ENCODE results near the gene GOLGB1. TPM values are rescaled to one million over a fixed set of nuclear protein-coding genes. Genes with fewer than 3 reads are reported as not detected.

The GOLGB1 gene
- total and polyA plus RNA-seq, 2 of the 4 experiments (the other 2 are of a cell fraction) = 13.3 to 30.3 TPM

GRCh38 chr3:121698476-121698875 is 51.1 kb downstream of the GOLGB1 start:
- no peak overlapping the region for H4K8ac ChIP-seq (ENCODE audit: low read depth in 2 of 2, low read length in 2 of 2)
- no peak overlapping the region for H3K18ac ChIP-seq (ENCODE audit: low read depth, low read length)
- 100% methylated on average over 1 of the region's 1 CpG; no CpG with 5 or more reads in 1 of the 2 experiments for WGBS, 2 experiments (ENCODE audit: extremely low coverage in 2 of 2, insufficient read length in 1 of 2)
- intact Hi-C loops (cut with micrococcal nuclease) (no loop called here), in situ Hi-C loops (cut with MboI; ENCODE audit: low sequenced_read_pairs) (no loop called here), dilution Hi-C loops (cut with HindIII; ENCODE audit: low sequenced_read_pairs, unreplicated experiment) (no loop called here)
- no peak for DNase-seq
- H4K20me1 ChIP-seq (ENCODE audit: insufficient read depth, low read length) = no peaks in the 10 kb centered on the region
- no peaks in the 10 kb centered on the region for H3K4me1 ChIP-seq (ENCODE audit: control insufficient read depth, insufficient read depth, low read length)
- H3K4me2 ChIP-seq (ENCODE audit: low read depth, low read length) = no peak overlapping the region
- no peaks in the 10 kb centered on the region for H3K27me3 ChIP-seq (ENCODE audit: control insufficient read depth, insufficient read depth, low read length)
- no peak overlapping the region for H3K56ac ChIP-seq (ENCODE audit: extremely low read depth, insufficient read depth, low read length)
- no peaks in the 10 kb centered on the region for H3K9me3 ChIP-seq (ENCODE audit: control insufficient read depth, insufficient read depth, low read length)
- TF ChIP-seq MXI1 (IDR thresholded peaks at IDR 0.05; ENCODE audit: borderline replicate concordance, low read depth, low read length) = no peak
- TF ChIP-seq FOS (IDR thresholded peaks at IDR 0.05; ENCODE audit: low read depth, low read length) = no peak
- TF ChIP-seq POLR2A (IDR thresholded peaks at IDR 0.05; ENCODE audit: low read depth, low read length) = no peak
- TF ChIP-seq CTCF (conservative IDR thresholded peaks at IDR 0.05; ENCODE audit: low read depth, low read length) = no peak
- no peak for TF ChIP-seq RCOR1 (IDR thresholded peaks at IDR 0.05; ENCODE audit: insufficient replicate concordance, low read length)
- no peak for TF ChIP-seq ELK1 (IDR thresholded peaks at IDR 0.05; ENCODE audit: borderline replicate concordance, low read depth, low read length)
- no peak for TF ChIP-seq USF2 (IDR thresholded peaks at IDR 0.05; ENCODE audit: low read depth, low read length)
- TF ChIP-seq SMC3 (IDR thresholded peaks at IDR 0.05; ENCODE audit: low read depth, low read length) = no peak
- no peak for TF ChIP-seq RAD21 (IDR thresholded peaks at IDR 0.05; ENCODE audit: low read length)
- no peak for TF ChIP-seq NFE2L2 (IDR thresholded peaks at IDR 0.05; ENCODE audit: low read depth, low read length)
- no peak for TF ChIP-seq RFX5 (IDR thresholded peaks at IDR 0.05; ENCODE audit: low read depth, low read length)
- no peak for TF ChIP-seq CHD1 (IDR thresholded peaks at IDR 0.05; ENCODE audit: low read depth, low read length)
- no peak for TF ChIP-seq MAFK (IDR thresholded peaks at IDR 0.05; ENCODE audit: low read depth, low read length)
- TF ChIP-seq MAZ (IDR thresholded peaks at IDR 0.05; ENCODE audit: borderline replicate concordance, low read depth, low read length) = no peak
- no peak for ATAC-seq (ENCODE audit: low read depth)
- H3K4me3 ChIP-seq (ENCODE audit: insufficient read depth, low read depth, low read length) = no peak overlapping the region
- H3K4ac ChIP-seq (ENCODE audit: low read depth, low read length) = no peak overlapping the region
- peaks cover 0 to 4% of the 10 kb centered on the region in 2 experiments; a peak in 2 of 4 replicates for H3K79me1 ChIP-seq (ENCODE audit: low read depth in 1 of 2, low read length in 2 of 2)
- H3K14ac ChIP-seq (replicated peaks; ENCODE audit: low read depth, low read length) = no peak overlapping the region
- H4K91ac ChIP-seq (ENCODE audit: insufficient read depth, low read depth, low read length) = no peak overlapping the region
- no peak overlapping the region for H3K23ac ChIP-seq (ENCODE audit: low read depth, low read length)
- ChIA-PET POLR2A (ENCODE audit: unreplicated experiment) (no interaction called here), CTCF (no interaction called here)
- H2BK5ac ChIP-seq (ENCODE audit: low read depth, low read length, poor library complexity, severe bottlenecking) = no peak overlapping the region
- H3K36me3 ChIP-seq (ENCODE audit: control insufficient read depth, insufficient read depth, low read length) = peaks cover 14% of the 10 kb centered on the region
- no peak overlapping the region for H3K27ac ChIP-seq (ENCODE audit: insufficient read depth, low read length)
- H2BK120ac ChIP-seq (ENCODE audit: low read depth, low read length) = no peak overlapping the region
- H3K9ac ChIP-seq (ENCODE audit: low read depth, low read length) = no peak overlapping the region
- H4K5ac ChIP-seq (ENCODE audit: low read depth, low read length) = no peak overlapping the region
- no peak overlapping the region for H2AK9ac ChIP-seq (replicated peaks; ENCODE audit: low read depth, low read length, poor library complexity)
- H3K9me1 ChIP-seq (ENCODE audit: insufficient read depth, low read length) = no peaks in the 10 kb centered on the region
- H2BK20ac ChIP-seq (ENCODE audit: low read depth, low read length) = no peak overlapping the region
- H2AFZ ChIP-seq (replicated peaks; ENCODE audit: low read length, poor library complexity) = no peak overlapping the region
- no TSS peak for BruUV-seq (replicated peaks)
- H2BK15ac ChIP-seq (ENCODE audit: low read depth, low read length) = no peak overlapping the region
- H2AK5ac ChIP-seq (ENCODE audit: low read depth, low read length) = no peak overlapping the region
